Renal cortex interstitium (tissue), 11 donors: ENCODE results near the gene GLB1L. TPM values are rescaled to one million over a fixed set of nuclear protein-coding genes. Genes with fewer than 3 reads are reported as not detected.

Source experiments
- DNase-seq, 11 donors: peaks; one replicate each; pipeline ENCODE4 v3.0.0-alpha.2; 2013; ENCODE audit warnings: low read depth in 9 of 11, low spot score in 4 of 11; ENCODE audit errors: extremely low read depth in 1 of 11
- polyA plus RNA-seq, 3 donors: library from polyadenylated mRNA; unstranded; fragments of 120-200 nt; gene quantifications; one replicate each; pipeline ENCODE4 v1.2.1, GENCODE V29; 2013; ENCODE audit not compliant: insufficient read length in 3 of 3

The GLB1L gene
- polyA plus RNA-seq, 3 donors, result 24.1 to 27.6 (median 24.4) TPM

DNA sequence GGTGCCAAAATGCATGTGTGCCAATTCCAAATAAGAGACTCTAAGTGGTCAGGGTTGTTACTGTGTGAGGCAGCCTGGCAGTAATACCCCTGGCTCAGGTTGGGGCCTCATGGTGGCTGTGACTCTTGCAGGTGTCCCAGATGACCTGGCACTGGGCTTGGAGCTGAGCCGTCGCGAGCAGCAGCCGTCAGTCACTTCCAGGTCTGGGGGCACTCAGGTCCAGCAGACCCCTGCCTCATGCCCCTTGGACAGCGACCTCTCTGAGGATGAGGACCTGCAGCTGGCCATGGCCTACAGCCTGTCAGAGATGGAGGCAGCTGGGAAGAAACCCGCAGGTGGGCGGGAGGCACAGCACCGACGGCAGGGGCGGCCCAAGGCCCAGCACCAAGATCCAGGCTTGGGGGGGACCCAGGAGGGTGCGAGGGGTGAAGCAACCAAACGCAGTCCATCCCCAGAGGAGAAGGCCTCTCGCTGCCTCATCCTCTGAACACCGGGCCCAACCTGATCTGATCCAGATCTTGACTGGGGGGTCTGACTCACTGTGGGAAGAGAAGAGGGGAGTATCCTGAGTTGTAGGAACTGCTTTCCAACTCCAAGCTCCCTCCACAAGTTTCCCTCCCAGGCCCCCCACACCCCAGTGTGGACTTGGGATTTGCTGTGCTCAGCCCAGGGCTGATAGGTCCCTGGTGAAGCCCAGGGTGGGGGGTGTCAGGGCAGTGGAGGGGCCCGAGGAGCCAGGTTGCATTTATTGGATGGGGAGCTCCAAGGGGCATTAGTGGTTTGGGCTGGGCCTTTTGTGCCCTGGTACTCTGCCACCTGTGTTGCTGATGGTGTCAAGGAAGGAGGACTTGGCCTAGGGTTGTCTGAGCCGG is 39.5 kb upstream of the GLB1L start:
- no peak for DNase-seq

DNA sequence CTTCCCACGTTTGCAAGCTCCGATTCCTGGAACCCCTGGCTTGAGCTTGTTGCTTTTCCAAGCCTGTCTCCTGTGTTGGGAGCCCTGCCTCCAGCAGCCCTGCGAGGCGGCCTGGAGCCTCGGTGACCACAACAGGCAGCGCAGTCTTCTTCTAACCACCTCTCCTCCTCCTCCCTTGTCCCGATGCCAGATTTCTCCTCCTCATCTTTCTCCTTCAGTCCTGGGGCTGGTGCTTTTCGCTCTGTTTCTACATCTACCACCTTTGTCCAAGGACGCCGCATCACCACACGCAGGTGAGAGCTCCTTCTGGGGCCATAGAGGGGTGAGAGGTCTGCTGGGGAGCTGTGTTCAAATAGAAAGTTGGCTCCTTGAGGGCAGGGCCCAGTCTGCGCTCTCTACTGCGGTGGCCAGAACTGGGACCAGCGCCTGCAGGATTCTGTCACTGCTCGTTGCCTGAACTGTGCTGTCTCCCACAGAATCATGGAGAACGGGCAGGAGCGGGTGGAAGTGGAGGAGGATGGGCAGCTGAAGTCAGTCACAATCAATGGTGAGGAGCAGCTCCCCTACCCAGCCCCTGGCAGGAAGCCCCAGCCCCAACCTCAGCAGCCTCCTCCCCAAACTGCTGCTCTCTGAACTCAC is 37.8 kb upstream of the GLB1L start:
- DNase-seq, result no peak

DNA sequence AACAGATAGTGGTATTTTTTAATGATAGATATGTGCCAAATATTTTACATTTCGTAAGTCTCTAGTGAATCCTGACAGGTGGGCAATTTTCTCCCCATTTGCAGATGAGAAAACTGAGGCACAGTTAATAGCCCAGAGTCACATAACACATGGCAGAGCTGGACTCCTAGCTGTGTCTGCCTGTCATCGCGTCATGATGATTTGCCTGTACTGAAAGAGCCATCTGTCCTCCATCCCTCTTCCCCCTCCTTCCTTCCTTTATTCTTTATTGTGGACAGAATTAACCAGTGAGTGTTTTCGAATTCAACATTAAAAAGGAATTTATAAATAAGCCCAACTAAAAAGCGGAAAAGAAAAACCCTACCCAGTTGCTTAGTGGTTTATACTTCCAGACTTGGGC is 37.1 kb upstream of the GLB1L start:
- no peak for DNase-seq

DNA sequence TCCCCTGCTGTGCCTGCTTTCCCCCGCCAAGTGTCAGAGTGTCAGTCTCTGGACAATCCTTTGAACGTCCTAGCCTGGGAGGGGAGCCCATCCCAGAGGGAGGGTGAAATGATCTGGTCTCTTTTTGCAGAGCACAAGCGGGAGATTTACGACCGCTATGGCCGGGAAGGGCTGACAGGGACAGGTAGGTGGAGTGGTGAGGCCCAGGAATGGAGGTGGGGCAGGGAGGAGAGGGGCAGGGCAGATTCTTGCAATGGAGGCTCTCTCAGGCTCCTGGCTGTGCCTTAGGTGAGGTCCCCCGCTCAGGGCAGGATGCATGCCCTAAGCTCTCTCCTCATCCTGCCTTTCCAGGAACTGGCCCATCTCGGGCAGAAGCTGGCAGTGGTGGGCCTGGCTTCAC is 36.3 kb upstream of the GLB1L start:
- no peak for DNase-seq

DNA sequence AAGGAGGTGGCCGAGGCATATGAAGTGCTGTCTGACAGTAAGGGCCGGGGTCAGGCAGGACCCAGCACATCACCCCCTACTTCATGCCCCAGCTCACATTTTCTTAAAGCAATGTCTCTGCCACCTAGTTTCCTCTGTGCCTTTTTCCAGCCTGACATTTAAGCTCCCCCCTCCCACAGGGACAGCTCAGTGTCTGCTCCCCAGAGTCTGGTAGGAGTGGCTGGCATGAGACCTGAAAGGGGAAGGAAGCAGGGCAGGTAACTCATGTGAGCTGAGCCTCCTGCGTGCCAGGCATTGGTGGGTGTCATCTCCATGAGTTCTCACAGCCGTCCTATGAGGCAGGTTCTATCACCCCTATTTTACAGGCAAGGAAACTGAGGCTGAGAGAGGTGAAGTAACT is 35.4 kb upstream of the GLB1L start:
- no peak for DNase-seq

DNA sequence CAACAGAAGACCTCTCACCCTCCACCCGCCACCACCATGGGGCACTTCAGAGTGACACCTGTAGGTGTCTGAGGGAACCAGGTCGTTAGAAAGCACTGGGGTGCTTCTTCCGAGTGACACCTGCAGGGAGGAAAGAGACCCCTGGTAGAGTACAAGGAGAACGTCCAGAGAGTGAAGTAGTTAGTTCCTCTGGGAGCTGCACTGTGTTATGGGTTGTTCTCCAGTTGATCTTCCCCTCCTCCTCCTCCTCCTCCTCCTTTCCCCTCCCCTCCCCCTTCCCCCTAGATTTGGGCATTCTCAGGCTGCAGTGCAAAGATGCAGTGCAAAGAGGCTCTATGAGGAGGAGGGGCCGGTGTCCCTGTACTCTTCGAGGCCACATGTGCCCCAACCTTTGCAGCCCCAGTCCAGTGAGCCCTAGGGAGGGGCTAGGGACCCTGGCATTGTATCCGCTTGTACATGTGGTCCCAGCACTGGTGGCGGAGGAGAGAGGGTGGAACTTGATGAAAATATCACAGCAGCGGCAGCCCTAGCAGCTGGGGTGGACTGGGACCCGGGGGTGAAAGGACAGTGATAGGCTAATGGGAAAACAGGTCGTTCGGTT is 34.8 kb upstream of the GLB1L start:
- DNase-seq, result no peak

DNA sequence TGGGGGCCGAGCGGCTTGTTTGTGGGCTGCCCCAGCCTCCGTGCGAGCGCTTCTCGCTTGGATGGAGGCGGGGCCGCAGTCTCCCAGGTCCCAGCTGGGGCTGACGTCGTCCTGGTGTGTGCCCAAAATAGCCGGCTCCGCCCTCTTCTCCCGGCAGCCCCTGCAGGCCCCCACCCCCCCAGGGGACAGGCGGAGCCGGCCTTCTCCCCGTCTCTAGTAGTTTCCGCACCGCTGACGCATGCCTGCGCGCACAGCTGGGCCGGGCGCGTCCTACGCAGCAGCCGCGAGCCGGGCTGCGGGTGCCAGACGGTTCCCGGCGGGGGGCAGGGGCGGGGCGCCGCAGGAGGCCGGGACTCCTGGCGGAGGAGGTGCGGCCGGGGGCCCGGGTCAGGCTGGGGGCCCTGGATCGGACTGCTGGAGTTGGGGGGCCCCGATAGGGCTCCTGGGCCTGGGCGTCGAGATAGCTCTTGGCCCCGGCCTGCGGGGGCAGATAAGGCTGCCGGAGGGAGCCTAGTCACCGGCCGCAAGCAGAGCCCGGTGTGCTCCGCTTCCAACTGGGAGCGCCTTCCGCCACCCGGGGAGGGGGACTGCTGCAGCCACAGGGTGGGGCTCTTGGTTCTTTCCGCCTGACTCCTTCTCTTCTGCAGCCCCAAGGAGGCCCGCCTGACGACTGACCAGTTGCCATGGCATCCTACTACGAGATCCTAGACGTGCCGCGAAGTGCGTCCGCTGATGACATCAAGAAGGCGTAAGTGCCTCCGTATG is 34.1 kb upstream of the GLB1L start, which contains the start of gene DNAJB2:
DNAJB2 (plus strand) TSS at position 216 of the 765 bp plus-strand sequence; CDS start at position 684, 468 bp downstream.
- peak; percentile 90 to 98 (median 96) for DNase-seq

DNA sequence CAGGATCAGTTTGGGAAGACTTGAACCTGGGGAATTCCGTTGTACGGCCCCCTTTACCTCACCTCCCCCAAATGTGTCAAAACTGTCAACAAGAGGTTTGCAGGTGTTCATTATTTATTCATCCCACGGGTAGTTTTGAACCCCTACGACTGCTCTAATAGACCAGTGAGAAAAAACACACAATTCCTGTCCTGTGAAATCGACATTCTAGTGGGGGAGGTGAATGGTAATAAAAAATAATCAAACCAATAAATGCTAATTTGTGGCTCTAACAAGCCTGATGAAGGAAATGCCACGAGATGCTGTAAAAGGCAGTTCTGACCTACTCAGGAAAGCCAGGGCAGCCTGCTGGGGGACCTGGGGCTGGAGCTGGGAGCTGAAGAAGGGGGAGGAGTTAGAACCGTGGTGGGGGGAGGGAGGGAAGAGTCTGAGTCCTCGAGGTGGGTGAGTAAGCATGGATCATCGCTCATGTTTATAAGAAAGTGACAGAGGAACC is 33.5 kb upstream of the GLB1L start:
- DNase-seq, result no peak

DNA sequence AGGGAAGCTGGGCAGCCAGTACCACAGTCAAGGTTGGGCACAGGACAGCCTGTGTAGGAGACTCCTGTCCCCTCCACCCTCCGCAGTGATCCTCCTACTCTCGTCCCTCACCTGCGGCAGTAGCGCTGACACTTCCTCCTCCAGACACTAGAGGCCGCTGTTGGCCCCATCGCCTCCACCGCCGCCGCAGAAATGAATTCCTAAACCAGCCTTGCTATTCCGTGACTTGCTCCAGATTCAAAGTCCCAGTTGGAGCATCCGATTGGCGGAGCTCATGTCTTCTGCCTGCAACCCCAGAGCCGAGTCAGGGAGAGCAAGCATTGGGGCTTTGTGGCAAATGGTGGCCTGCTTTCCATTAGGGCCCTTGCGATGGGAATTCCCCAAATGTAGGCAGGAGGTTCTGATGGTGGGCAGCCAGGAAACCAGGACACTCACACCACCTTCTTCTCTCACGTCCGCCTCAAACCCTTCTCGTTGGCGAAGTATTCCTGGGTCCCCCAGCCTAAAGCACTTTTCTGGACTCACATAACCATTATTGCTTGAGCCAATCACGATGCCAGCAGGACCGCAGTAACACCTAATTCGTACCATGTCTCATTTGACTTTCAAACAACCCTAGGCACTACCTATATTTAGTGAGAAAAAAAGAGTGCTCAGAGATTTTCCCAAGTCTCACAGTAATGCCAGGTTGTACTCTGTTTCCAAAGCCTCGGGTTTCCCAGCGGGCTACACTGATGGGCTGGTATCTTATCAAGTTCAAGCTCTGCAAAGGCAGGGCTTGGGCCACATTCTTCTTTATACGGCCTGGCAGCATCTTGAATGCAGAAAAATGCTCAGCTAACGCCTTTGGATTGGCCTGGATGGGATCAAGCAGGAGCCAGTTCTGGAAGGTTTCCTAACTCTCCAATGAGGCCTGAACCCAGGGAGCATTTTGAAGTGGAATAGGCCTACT is 32.7 kb upstream of the GLB1L start:
- peak in 5 of 11 donors; percentile 63 to 77 (median 70) for DNase-seq

DNA sequence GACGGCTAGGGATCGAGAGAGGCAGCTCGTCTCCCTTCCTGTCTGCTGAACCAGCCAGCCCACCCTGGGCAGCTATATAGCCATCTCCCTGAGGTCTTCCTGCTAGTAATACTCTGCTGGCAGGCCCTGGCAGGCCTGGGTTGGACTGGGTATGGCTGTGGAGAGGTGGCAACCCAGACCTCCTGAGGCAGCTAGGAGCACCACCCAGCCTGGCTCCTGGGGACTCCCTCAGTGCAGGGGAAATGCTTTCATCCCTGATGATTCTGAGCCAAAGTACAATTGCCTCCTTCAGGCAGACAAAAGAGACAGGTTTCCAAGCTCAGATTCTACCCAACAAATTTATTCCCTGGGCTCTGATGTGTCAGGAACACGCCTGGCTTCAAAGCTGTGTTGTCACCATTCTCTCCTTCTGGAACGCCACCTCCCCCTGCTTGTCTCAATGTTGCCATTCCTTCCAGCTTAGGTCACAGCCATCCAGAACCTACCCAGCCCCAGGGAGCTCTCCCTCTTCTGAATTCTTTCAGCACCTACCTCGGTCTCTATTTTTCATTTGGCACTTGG is 29.2 kb upstream of the GLB1L start:
- peak in 1 of 11 donors; percentile 32 for DNase-seq

DNA sequence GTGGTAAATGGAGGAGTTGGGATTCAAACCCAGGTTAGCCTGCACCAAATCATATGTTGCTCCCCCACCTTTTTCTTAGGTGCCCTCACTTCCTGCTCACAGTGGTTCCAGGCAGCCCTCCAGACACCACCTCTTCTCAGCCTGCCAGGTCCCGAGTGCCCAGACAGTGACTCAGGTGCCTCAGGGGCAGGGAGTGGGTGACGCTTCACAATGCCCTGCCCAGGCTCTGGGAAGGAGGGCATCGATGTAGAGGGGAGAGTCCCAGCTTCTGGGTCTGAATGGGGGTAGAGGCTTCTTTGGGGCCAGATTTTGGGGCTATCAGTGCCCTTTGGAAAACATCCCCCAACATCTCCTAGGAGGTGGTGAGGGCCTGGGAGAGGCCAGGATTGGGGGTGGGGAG is 28.7 kb upstream of the GLB1L start:
- DNase-seq, result no peak

DNA sequence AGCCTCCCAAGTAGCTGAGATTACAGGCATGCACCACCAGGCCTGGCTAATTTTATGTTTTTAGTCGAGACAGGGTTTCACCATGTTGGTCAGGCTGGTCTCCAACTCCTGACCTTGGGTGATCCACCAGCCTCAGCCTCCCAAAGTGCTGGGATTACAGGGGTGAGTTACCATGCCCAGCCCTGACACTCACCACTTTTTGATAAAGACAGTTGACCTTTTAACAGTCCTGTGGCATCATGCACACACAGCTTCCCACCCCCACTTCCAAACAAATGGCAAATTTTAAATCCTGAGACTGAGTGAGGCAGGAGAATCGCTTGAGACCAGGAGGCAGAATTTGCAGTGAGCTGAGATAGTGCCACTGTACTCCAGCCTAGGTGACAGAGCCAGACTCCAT is 27.8 kb upstream of the GLB1L start:
- no peak for DNase-seq

DNA sequence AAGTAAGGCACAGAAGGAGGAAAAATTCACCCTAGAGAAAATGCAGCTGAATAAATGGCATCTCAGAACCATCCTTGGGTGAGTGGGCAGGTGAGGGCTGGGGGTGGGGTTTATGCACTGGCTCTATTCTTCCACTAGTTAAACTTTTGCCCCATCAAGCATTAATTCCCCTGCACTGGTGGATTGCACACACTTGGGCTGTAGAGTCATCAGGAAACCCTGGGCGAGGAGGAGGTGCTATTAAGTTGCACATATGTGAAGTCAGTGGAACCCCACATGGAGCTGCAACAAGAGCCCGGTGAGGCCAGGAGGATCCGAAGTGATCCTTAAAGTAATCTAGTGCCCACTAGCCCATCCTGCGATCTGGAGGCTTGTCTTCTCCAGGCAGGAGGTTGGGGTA is 27.1 kb upstream of the GLB1L start:
- no peak for DNase-seq

DNA sequence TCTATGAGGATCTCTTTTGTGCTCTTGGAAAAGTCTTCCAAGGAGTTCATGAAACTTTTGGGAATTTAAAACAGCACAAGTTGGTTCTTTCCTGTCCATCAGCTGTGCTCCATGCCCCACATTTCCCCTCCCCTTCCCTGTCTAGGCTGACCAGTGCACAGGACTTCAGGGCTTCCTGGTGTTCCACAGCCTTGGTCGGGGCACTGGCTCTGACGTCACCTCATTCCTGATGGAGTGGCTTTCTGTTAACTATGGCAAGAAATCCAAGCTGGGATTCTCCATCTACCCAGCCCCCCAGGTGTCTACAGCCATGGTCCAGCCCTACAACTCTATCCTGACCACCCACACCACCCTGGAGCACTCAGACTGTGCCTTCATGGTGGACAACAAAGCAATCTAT is 25.8 kb upstream of the GLB1L start:
- DNase-seq, result no peak

DNA sequence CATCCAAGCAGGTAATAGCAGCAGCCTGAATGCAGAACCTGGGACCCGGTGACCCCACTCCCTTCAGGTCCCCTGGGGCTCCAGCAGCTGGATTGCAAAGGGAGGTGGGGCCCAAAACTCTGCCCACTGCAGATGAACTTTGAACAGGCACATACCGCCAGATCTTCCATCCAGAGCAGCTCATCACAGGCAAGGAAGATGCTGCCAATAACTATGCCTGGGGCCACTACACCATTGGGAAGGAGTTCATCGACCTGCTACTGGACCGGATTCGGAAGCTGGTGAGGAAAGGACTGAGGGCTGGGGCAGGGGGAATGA is 24.8 kb upstream of the GLB1L start:
- no peak for DNase-seq

DNA sequence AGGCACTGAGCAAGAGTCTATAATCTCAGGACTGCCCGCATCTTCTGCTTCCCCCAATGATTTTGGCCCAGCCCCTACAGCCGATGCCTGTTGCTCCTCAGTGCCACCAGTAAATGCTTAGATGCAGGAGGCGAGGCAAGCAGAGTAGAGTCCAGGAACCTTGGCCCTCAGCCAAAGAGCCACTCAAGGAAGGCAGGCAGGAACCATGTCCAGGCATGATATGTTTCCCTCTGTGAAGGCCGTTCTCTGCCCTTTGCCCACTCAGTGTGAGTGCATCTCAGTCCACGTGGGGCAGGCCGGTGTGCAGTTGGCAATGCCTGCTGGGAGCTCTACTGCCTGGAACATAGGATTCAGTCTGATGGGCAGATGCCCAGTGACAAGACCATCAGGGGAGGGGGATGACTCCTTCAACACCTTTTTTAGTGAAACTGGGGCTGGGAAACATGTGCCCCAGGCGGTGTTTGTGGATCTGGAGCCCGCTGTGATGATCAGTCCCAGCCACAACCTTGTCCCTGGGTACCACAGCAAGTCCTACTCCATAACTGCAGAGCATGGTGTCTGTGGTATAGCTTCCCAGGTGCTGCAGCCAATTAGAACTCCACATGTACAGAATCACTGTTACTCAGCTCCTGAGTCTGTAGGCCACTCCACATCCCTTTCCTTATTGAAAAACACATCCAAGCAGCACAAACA is 24.3 kb upstream of the GLB1L start:
- peak in 1 of 11 donors; percentile 72 for DNase-seq

DNA sequence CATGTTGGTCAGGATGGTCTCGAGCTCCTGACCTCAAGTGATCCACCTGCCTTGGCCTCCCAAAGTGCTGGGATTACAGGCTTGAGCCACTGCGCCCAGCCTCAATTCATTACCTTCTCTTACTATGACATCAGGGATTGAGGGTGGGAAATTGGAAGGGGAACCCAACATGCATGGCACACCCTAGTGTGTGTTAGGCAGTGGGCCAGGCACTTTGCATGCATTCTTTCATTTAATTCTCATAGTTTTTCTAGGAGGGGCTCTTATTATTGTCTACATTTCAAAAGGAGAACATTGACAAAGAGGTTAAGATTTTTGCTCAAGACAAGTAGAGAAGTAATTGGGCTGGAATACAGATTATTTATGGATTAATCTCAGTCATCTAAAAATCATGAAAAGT is 23.1 kb upstream of the GLB1L start:
- DNase-seq, result no peak
